Measurements from ENCODE around the gene HSPH1. TPM values are rescaled to one million over a fixed set of nuclear protein-coding genes. Genes with fewer than 3 reads are reported as not detected.

The HSPH1 gene
- total RNA-seq, 1 donor from 2014 or later = 50.9 TPM

GRCh38 chr13:31114641-31115040, 47.1 kb downstream of the HSPH1 start:
- no peak for DNase-seq (ENCODE audit: low read depth)
- no peak overlapping the region for H3K4me3 ChIP-seq (ENCODE audit: low read depth, low read length)
- TF ChIP-seq CTCF (conservative IDR thresholded peaks at IDR 0.05; ENCODE audit: low read depth, low read length) = no peak

DNA sequence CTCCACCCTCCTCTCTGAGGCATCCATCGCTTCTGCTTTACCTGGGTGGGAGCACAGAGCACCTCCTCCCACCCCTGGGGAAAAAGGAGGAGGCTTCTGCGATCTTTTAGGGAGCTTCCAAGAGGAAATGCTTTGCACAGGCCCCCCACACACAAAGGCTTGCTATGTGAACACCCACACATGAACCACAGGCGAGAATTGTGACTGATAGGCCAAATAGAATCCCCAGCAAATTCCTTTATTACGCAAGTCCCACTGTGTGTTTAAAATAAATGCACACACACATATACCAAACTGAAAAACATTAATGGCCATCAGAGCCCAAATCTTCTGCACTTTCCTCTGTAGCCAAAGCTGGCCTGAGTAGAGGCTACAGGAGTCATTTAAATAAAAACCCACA, 50.6 kb downstream of the HSPH1 start:
- H3K4me3 ChIP-seq (ENCODE audit: low read depth, low read length) = no peak overlapping the region
- no peak for TF ChIP-seq CTCF (conservative IDR thresholded peaks at IDR 0.05; ENCODE audit: low read depth, low read length)
- DNase-seq (ENCODE audit: low read depth) = no peak

- TF ChIP-seq CTCF (conservative IDR thresholded peaks at IDR 0.05; ENCODE audit: low read depth, low read length) = no peak
- no peak overlapping the region for H3K4me3 ChIP-seq (ENCODE audit: low read depth, low read length)
- no peak for DNase-seq (ENCODE audit: low read depth)
These were observed 51.1 kb downstream of the HSPH1 start for GRCh38 chr13:31110617-31111016.

GRCh38 chr13:31110169-31110568, 51.5 kb downstream of the HSPH1 start:
- no peak for DNase-seq (ENCODE audit: low read depth)
- TF ChIP-seq CTCF (conservative IDR thresholded peaks at IDR 0.05; ENCODE audit: low read depth, low read length) = no peak
- H3K4me3 ChIP-seq (ENCODE audit: low read depth, low read length) = no peak overlapping the region

DNA sequence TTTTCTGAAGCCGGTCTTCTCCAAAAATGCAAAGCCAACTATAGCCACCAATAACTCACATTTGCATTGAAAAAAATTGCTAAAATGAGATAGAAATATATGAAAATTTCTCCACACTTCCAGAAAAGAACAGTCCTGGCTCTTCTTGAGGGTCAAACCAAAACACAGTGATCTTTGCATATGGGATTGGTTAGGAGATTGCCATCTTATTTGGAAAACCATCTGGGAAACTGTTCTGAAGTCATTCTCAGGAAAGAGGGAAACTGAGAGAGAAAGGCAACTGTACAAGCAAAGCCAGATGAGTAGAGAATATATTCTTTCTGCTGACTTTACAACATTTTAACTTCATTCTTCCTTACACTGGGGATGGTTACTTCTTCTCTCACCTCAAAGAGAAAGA, 54.6 kb downstream of the HSPH1 start:
- no peak for TF ChIP-seq CTCF (conservative IDR thresholded peaks at IDR 0.05; ENCODE audit: low read depth, low read length)

DNA sequence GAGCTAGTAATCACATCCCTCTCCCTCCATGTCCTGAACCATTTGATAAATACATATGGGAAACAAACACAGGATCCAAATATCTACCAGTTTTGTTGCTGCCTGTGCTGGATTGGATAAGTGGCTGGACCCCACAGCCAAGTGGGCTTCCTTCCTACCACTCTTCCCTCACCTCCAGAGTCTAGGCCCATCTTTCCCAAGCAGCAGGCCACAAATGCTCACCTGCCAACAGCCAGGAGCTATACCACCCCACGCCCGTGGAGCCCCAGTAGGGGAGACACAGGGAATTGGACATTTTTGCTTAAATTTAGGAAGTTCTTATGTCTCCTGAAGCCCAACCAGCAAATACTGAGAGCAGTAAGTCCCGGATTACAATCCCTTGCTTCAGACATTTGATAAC, 55.8 kb downstream of the HSPH1 start:
- TF ChIP-seq CTCF (conservative IDR thresholded peaks at IDR 0.05; ENCODE audit: low read depth, low read length) = no peak
- no peak overlapping the region for H3K4me3 ChIP-seq (ENCODE audit: low read depth, low read length)
- no peak for DNase-seq (ENCODE audit: low read depth)

More for the DNA sequence above, 54.6 kb downstream of the HSPH1 start:
- H3K4me3 ChIP-seq (ENCODE audit: low read depth, low read length) = no peak overlapping the region
- DNase-seq (ENCODE audit: low read depth) = no peak

DNA sequence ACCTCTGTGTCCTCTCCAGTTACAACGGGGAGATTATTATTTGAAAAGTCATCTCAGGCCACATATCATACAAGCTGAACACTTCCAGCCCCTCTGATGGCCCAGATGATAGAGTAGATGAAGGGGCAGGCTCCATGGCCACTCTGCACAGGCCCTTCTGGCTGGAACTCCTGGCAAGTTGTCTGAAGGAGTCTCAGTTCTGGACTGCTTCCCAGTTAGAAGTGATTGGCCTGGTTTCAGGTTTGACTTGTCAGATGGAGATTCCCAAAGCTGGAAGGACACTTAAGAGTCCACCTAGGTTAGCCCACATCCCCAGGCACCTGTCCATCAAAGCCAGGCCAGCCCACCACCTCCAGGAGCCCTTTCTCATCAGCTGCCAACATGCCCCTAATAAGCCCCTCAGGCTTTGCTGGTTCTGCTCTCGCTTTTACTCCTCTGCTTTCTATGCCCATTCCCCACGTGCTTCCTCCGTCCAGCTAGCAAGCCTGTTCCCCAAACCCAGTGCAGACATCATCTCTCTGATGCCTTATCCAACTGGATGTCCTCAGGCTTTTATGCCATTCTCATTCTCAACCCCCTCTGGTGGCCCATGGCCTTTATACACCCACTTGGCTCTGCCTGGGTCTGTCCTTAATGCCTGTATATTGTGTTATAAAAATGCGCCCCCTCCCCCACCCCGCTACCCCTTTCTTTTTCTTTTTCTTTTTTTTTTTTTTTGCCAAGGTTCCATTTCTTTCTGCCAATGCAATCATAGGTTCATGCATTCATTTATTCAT, 56.5 kb downstream of the HSPH1 start:
- TF ChIP-seq CTCF (conservative IDR thresholded peaks at IDR 0.05; ENCODE audit: low read depth, low read length) = peak; percentile 4
- no peak overlapping the region for H3K4me3 ChIP-seq (ENCODE audit: low read depth, low read length)
- no peak for DNase-seq (ENCODE audit: low read depth)

All from epithelial cell of proximal tubule (primary cell).